Heart right ventricle (tissue), 16 donors: ENCODE measurements around the gene CXCL14. TPM values are rescaled to one million over a fixed set of nuclear protein-coding genes. Genes with fewer than 3 reads are reported as not detected.
A peak's percentile ranks its signal among the peaks of the same experiment; 100 is the strongest.

Source experiments
- ATAC-seq, 8 donors: fragments of 200-7000 bp; cut with Tn5 transposase; one replicate each; pipeline ENCODE4 v1.9.1; 2020; ENCODE audit warnings: mild to moderate bottlenecking in 8 of 8, moderate library complexity in 8 of 8, moderate number of reproducible peaks in 1 of 8
- DNase-seq, 2 donors: peaks; one replicate each; pipeline ENCODE4 v3.0.0-alpha.2; 2020
- H3K27ac ChIP-seq, 10 donors: fragments of 200-600 bp; sonication (generic) in 2 of 10; one replicate each; pipeline versions ENCODE4 v1.5.0 to v1.8.0; 2020 to 2022; ENCODE audit warnings: mild to moderate bottlenecking in 3 of 10
- H3K27me3 ChIP-seq, 7 donors: fragments of 200-600 bp; one replicate each; pipeline ENCODE4 v1.8.0; 2021 to 2022; ENCODE audit warnings: mild to moderate bottlenecking in 2 of 7
- H3K36me3 ChIP-seq, 9 donors: fragments of 200-600 bp; sonication (generic) in 1 of 9; one replicate each; pipeline versions ENCODE4 v1.5.0 to v1.8.0; 2020 to 2022; ENCODE audit warnings: mild to moderate bottlenecking in 2 of 9
- H3K4me1 ChIP-seq, 9 donors: fragments of 200-600 bp; sonication (generic) in 1 of 9; one replicate each; pipeline versions ENCODE4 v1.5.0 to v1.8.0; 2020 to 2022; ENCODE audit warnings: mild to moderate bottlenecking in 4 of 9
- H3K4me3 ChIP-seq, 10 donors: fragments of 200-600 bp; sonication (generic) in 2 of 10; one replicate each; pipeline versions ENCODE4 v1.5.0 to v1.8.0; 2020 to 2022; ENCODE audit warnings: mild to moderate bottlenecking in 7 of 10, moderate library complexity in 2 of 10
- H3K9me3 ChIP-seq, 11 donors: fragments of 200-600 bp in 10 of 11; sonication (generic) in 2 of 11; one replicate each; pipeline versions ENCODE4 v1.5.0 to v1.8.0; 2013 to 2022; ENCODE audit warnings: mild to moderate bottlenecking in 2 of 11, control low read depth in 1 of 11, moderate library complexity in 1 of 11
- WGBS, 2 donors: extraction: QIAGEN DNeasy Blood & Tissue Kit; methylation state at CpG; one replicate each; pipeline ENCODE4 v1.1.7; 2013; ENCODE audit warnings: inconsistent platforms in 1 of 2; 5-methylcytosine and 5-hydroxymethylcytosine counted together
- intact Hi-C, 10 donors: fragments of 100-400 bp; cut with DNase I; formaldehyde crosslinking; loops; one replicate each; pipeline versions ENCODE4 v1.11.1 to v1.14.2; 2022
- polyA plus RNA-seq, 2 donors: library from polyadenylated mRNA; stranded (reverse); fragments of 200-250 nt; gene quantifications; one replicate each; pipeline ENCODE4 v1.2.3, GENCODE V29; 2013
- total RNA-seq, 10 donors: library from RNA; stranded (reverse); fragmentation: NEBNext Ultra II Directional in 3 of 10; extraction: Animal tissue kit (Norgen Biotek cat#: 25700) in 3 of 10; gene quantifications; one replicate each; pipeline versions ENCODE4 v1.2.1 to v1.2.4, GENCODE V29; 2021 to 2023
- TF ChIP-seq, protein P1 (sequence below), 9 donors: fragments of 200-600 bp; sonication (generic) in 2 of 9; IDR thresholded peaks; one replicate each; pipeline versions ENCODE4 v1.5.0 to v1.8.0; 2021 to 2022; ENCODE audit warnings: antibody characterized with exemption in 9 of 9, mild to moderate bottlenecking in 5 of 9, moderate library complexity in 1 of 9
- donor health status: Arrhythmogenic right ventricular cardiomyopathy.
- donor health status: ischemic (EF 13 %, LVEDD 7.1; RV severe dilation, severe dysfunction).
- donor health status: healthy with polysubstance abuse.
- donor health status: DM: no; HTN: yes; CAD: no.
- donor health status: DM: no; HTN: no; CAD: no.
- donor health status: ischemic (EF 25% LVEDD 6.9; RV normal size, moderate dysfunction).
- donor health status: ischemic (EF 25% LVEDD 5.7; RV mildly dilated, moderate dysfunction).
- donor health status: healthy.
- donor health status: DM: yes; HTN: yes; CAD: no.
- donor health status: Ischemic cardiomyopathy.
- donor health status: ischemic (EF 35%, LVEDD 5.7; RV mildly dilated, moderate dysfunction).
- donor health status: nonischemic (EF 11% LVEDD 7.7; RV severe dilation, severe dysfunction).
- donor health status: DM: yes; HTN: yes; CAD: no.
- donor health status: PGD.
- donor health status: ischemic (EF 29% LVEDD 5.4; RV normal size, mild dysfunction).
- donor health status: nonischemic (EF 23%, LVEDD 6.1; RV moderate dilation, normal function).

Gene CXCL14
- total and polyA plus RNA-seq, 12 donors, result 0.28 to 2.2 (median 0.51) TPM

DNA sequence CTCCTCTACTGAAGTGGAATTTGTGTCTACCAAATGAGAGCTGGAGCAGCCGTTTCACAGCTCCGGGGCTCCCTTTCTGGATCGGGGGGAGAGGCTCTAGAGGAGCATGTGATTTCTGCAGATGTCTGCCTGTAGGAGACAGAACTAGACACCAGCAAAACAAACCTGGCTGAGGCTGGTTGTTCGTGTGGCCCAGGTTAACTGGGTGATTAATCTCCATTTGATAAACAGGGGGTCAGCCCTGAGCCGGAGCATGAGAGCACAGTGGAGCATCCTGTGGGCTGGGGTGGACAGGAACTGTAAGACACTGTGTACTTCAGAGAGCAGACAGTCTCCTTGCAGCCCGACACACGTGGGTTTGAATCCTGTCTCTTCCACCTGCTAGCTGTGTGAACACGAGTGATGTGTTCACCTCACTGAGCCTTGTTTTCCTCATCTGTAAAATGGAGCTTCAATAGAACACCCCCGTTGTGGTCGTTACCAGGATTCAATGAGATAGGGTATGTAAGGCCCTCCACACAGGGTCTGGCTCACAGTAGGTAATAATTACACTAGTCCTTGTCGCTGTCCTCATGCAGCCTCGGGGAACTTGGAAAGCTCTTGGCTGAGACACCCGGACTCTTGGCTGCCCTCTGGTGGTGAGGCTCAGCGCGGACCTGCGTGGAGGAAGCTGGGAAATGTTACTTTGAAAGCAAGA, 12.9 kb downstream of the CXCL14 start:
- Histone ChIP-seq H3K4me1 (peaks cover 0 to 3% (median 0%) of the 10 kb centered on the region in 9 donors), H3K36me3 (no peaks in the 10 kb centered on the region), H3K27ac (no peak overlapping the region), H3K9me3 (no peaks in the 10 kb centered on the region), H3K27me3 (peaks cover 0 to 35% (median 7%) of the 10 kb centered on the region in 7 donors), H3K4me3 (no peak overlapping the region)
- peak in 7 of 8 donors; percentile 40 to 78 (median 62) for ATAC-seq
- DNase-seq, result peak; percentile 41 to 75
- TF ChIP-seq, protein P1, sequence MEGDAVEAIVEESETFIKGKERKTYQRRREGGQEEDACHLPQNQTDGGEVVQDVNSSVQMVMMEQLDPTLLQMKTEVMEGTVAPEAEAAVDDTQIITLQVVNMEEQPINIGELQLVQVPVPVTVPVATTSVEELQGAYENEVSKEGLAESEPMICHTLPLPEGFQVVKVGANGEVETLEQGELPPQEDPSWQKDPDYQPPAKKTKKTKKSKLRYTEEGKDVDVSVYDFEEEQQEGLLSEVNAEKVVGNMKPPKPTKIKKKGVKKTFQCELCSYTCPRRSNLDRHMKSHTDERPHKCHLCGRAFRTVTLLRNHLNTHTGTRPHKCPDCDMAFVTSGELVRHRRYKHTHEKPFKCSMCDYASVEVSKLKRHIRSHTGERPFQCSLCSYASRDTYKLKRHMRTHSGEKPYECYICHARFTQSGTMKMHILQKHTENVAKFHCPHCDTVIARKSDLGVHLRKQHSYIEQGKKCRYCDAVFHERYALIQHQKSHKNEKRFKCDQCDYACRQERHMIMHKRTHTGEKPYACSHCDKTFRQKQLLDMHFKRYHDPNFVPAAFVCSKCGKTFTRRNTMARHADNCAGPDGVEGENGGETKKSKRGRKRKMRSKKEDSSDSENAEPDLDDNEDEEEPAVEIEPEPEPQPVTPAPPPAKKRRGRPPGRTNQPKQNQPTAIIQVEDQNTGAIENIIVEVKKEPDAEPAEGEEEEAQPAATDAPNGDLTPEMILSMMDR (IDR thresholded peaks at IDR 0.05), result peak; percentile 60 to 92 (median 83)
- 31 to 37% methylated on average over 16 of the region's 16 CpGs for WGBS, 2 donors
- intact Hi-C loops, result loop anchor here in 3 of 10 donors (10.0 kb wide), 2 partner anchors 159 to 649 kb away; no protein-coding TSS in a partner anchor

DNA sequence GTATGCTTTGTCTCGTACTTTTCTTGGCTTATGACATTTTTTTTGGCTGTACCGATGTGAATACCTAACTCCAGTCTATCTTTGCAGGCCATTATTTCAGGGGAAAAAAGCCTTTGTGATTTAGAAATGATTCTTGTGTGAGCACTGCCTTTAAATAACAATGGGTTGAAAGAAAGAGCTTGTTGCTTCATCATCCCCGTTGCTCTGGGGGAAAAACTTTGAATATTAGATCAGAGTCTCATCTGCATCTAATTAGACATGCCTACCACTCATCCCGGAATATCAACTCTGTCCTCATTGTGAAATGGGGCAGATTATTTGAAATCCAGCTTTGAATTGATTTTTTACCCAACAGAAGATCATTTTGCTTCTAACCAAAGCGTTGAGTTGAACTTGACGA, 13.5 kb downstream of the CXCL14 start:
- DNase-seq (no peak), ATAC-seq (no peak)
- Histone ChIP-seq H3K9me3 (no peaks in the 10 kb centered on the region), H3K27me3 (peaks cover 0 to 38% (median 10%) of the 10 kb centered on the region in 7 donors), H3K27ac (no peak overlapping the region), H3K4me3 (no peak overlapping the region), H3K4me1 (peaks cover 0 to 7% (median 0%) of the 10 kb centered on the region in 9 donors), H3K36me3 (no peaks in the 10 kb centered on the region)
- 76 to 81% methylated on average over 6 of the region's 6 CpGs for WGBS, 2 donors
- intact Hi-C loops, result loop anchor here in 3 of 10 donors (10.0 kb wide), 2 partner anchors 160 to 650 kb away; no protein-coding TSS in a partner anchor
- TF ChIP-seq, protein P1 (IDR thresholded peaks at IDR 0.05), result no peak

DNA sequence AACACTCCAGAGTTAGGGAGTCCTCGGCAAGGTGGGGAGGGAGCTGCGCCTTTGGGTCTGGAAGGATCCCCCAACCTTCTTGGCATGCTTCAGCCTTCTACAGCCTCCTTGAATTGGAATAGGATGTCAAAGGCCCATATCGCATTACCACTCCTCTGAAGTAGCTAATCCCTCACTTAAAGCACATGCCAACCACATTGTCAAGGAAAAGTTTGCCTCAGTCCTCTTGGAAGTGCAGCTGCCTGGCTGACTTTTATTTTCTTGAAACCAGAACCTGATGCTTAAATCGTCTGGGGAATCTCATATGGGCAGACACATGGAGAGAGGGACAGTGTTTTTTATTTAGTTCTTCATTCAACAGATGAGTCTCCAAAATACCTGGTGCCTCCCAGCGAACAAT, 14.5 kb downstream of the CXCL14 start:
- H3K36me3 ChIP-seq, result no peaks in the 10 kb centered on the region
- peaks cover 0 to 41% (median 19%) of the 10 kb centered on the region in 7 donors for H3K27me3 ChIP-seq
- DNase-seq (no peak), ATAC-seq (no peak)
- H3K9me3 ChIP-seq, result no peaks in the 10 kb centered on the region
- 80 to 81% methylated on average over 5 of the region's 5 CpGs for WGBS, 2 donors
- H3K27ac ChIP-seq, result no peak overlapping the region
- H3K4me1 ChIP-seq, result peaks cover 0 to 7% (median 0%) of the 10 kb centered on the region in 9 donors
- TF ChIP-seq, protein P1 (IDR thresholded peaks at IDR 0.05), result no peak
- H3K4me3 ChIP-seq, result no peak overlapping the region
- intact Hi-C loops, result loop anchor here in 5 of 10 donors (5.0 to 10.0 kb wide), 3 partner anchors 160 to 650 kb away; partner anchors contain the start of gene SLC25A48 (in 2 of the 5)

GRCh38 chr5:135561266-135561665, 17.5 kb downstream of the CXCL14 start:
- Histone ChIP-seq H3K9me3 (no peaks in the 10 kb centered on the region), H3K4me1 (peaks cover 0 to 7% (median 0%) of the 10 kb centered on the region in 9 donors), H3K36me3 (no peaks in the 10 kb centered on the region), H3K4me3 (no peak overlapping the region), H3K27ac (no peak overlapping the region), H3K27me3 (peaks cover 0 to 55% (median 43%) of the 10 kb centered on the region in 7 donors)
- no peak for DNase-seq
- TF ChIP-seq, protein P1 (IDR thresholded peaks at IDR 0.05), result no peak
- no peak for ATAC-seq
- intact Hi-C loops, result loop anchor here in 8 of 10 donors (2.0 to 10.0 kb wide), 4 partner anchors 164 to 654 kb away; partner anchors contain the start of gene SLC25A48 (in 2 of the 8)
- WGBS, 2 donors, result 84 to 90% methylated on average over 6 of the region's 6 CpGs
